ENCODE results near the gene OVCH2. TPM values are rescaled to one million over a fixed set of nuclear protein-coding genes. Genes with fewer than 3 reads are reported as not detected.

Gene OVCH2
- total RNA-seq, 1 donor from 2014 or later = not detected

DNA sequence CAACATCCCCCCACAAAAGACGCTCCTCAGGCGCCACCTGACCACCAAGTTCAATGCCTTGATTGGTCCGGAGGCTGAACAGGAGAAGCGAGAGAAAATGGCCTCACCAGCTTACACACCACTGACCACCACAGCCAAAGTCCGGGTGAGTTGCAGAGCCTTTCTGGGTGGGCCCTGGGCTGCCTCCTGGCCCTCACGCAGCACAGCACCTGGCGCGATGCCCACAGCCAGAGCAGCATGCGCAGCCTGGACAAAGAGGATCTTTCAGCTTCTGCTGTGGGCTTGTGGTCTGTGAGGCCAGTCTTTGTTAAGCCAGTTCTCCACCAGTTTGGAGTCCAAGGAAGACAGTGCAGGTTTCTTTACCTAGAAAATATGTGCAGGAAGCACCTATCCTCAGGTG is 54.6 kb downstream of the OVCH2 start:
- Histone ChIP-seq H3K4me3 (ENCODE audit: low read depth, low read length) (no peak overlapping the region), H3K27me3 (ENCODE audit: control insufficient read depth, insufficient read depth, low read length) (no peaks in the 10 kb centered on the region), H3K36me3 (ENCODE audit: control insufficient read depth, insufficient read depth, low read length) (no peaks in the 10 kb centered on the region)
- no peak for DNase-seq (ENCODE audit: low read depth)
- TF ChIP-seq CTCF (IDR thresholded peaks at IDR 0.05; ENCODE audit: insufficient read depth, low read length, poor library complexity, severe bottlenecking) = no peak

- no peak overlapping the region for H3K4me3 ChIP-seq (ENCODE audit: low read depth, low read length)
- no peaks in the 10 kb centered on the region for H3K27me3 ChIP-seq (ENCODE audit: control insufficient read depth, insufficient read depth, low read length)
- TF ChIP-seq CTCF (IDR thresholded peaks at IDR 0.05; ENCODE audit: insufficient read depth, low read length, poor library complexity, severe bottlenecking) = no peak
- no peaks in the 10 kb centered on the region for H3K36me3 ChIP-seq (ENCODE audit: control insufficient read depth, insufficient read depth, low read length)
- DNase-seq (ENCODE audit: low read depth) = no peak
Measured at GRCh38 chr11:7651140-7651551, 55.1 kb downstream of the OVCH2 start.

GRCh38 chr11:7648264-7648663 is 58.0 kb downstream of the OVCH2 start:
- TF ChIP-seq CTCF (IDR thresholded peaks at IDR 0.05; ENCODE audit: insufficient read depth, low read length, poor library complexity, severe bottlenecking) = no peak
- Histone ChIP-seq H3K36me3 (ENCODE audit: control insufficient read depth, insufficient read depth, low read length) (no peaks in the 10 kb centered on the region), H3K27me3 (ENCODE audit: control insufficient read depth, insufficient read depth, low read length) (no peaks in the 10 kb centered on the region), H3K4me3 (ENCODE audit: low read depth, low read length) (no peak overlapping the region)
- no peak for DNase-seq (ENCODE audit: low read depth)

GRCh38 chr11:7646866-7647265 is 59.4 kb downstream of the OVCH2 start:
- no peak for DNase-seq (ENCODE audit: low read depth)
- no peaks in the 10 kb centered on the region for H3K27me3 ChIP-seq (ENCODE audit: control insufficient read depth, insufficient read depth, low read length)
- no peak for TF ChIP-seq CTCF (IDR thresholded peaks at IDR 0.05; ENCODE audit: insufficient read depth, low read length, poor library complexity, severe bottlenecking)
- no peak overlapping the region for H3K4me3 ChIP-seq (ENCODE audit: low read depth, low read length)
- H3K36me3 ChIP-seq (ENCODE audit: control insufficient read depth, insufficient read depth, low read length) = no peaks in the 10 kb centered on the region

GRCh38 chr11:7645206-7645605 is 61.1 kb downstream of the OVCH2 start:
- Histone ChIP-seq H3K36me3 (ENCODE audit: control insufficient read depth, insufficient read depth, low read length) (no peaks in the 10 kb centered on the region), H3K4me3 (ENCODE audit: low read depth, low read length) (no peak overlapping the region), H3K27me3 (ENCODE audit: control insufficient read depth, insufficient read depth, low read length) (no peaks in the 10 kb centered on the region)
- no peak for DNase-seq (ENCODE audit: low read depth)
- no peak for TF ChIP-seq CTCF (IDR thresholded peaks at IDR 0.05; ENCODE audit: insufficient read depth, low read length, poor library complexity, severe bottlenecking)

DNA sequence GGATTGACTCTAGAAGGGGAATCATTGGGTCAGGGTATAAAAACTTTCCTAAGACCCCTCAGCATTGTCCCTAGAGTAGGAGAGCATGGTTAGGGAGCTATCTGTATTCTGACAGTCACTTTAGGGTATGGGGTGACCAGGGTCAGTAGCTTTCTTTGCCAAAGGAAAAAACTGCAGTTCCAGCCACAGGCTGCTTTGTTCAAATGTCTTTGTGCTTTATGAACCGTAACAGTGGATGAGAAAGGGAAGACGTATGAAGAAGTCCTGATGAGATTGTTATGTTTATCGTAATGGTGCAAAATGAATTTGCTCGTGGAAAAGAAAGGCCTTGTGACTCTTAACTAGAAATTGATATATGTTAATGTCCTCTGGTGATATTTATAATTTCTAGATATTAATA is 63.0 kb downstream of the OVCH2 start:
- Histone ChIP-seq H3K27me3 (ENCODE audit: control insufficient read depth, insufficient read depth, low read length) (no peaks in the 10 kb centered on the region), H3K36me3 (ENCODE audit: control insufficient read depth, insufficient read depth, low read length) (no peaks in the 10 kb centered on the region), H3K4me3 (ENCODE audit: low read depth, low read length) (no peak overlapping the region)
- no peak for TF ChIP-seq CTCF (IDR thresholded peaks at IDR 0.05; ENCODE audit: insufficient read depth, low read length, poor library complexity, severe bottlenecking)
- no peak for DNase-seq (ENCODE audit: low read depth)
